GM19324 (cell line): ENCODE measurements around the gene TTC14.
"Not testable (repeated sequence)": the region's sequence is repeated elsewhere in the genome, so short reads cannot be mapped to it uniquely, and the experiment has no call there.

Source experiments
- ATAC-seq: cut with Tn5 transposase; IDR thresholded peaks from one replicate; pipeline ENCODE4 v1.9.1; 2021; ENCODE audit warnings: mild to moderate bottlenecking, moderate library complexity; ENCODE audit not compliant: unreplicated experiment, low FRiP score

The TTC14 gene, protein sequence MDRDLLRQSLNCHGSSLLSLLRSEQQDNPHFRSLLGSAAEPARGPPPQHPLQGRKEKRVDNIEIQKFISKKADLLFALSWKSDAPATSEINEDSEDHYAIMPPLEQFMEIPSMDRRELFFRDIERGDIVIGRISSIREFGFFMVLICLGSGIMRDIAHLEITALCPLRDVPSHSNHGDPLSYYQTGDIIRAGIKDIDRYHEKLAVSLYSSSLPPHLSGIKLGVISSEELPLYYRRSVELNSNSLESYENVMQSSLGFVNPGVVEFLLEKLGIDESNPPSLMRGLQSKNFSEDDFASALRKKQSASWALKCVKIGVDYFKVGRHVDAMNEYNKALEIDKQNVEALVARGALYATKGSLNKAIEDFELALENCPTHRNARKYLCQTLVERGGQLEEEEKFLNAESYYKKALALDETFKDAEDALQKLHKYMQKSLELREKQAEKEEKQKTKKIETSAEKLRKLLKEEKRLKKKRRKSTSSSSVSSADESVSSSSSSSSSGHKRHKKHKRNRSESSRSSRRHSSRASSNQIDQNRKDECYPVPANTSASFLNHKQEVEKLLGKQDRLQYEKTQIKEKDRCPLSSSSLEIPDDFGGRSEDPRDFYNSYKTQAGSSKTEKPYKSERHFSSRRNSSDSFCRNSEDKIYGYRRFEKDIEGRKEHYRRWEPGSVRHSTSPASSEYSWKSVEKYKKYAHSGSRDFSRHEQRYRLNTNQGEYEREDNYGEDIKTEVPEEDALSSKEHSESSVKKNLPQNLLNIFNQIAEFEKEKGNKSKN

GRCh38 chr3:180601688-180602666 lies at the start of gene TTC14:
TSS of gene TTC14 (plus strand) at chr3:180602163. CDS start at chr3:180602262, 99 bp downstream.
- peak; percentile 99 for ATAC-seq

DNA sequence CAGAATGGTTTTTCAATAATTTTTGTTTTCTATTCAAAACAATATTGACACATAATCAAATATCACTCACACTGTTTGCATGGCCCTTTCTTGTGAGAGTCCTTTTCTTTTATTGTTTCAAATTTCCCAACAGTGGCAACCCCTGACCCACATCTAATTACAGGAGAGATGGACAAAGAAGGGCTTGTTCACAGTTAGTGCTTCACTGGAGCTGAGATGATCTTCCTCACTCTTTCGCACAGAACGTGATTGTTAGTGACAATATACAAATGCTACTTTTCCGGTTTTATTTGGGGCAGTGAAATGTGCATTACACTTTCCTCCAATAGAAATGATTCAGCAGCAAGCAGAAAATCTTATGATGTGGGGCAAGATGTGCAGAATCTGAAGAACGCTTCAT lies 38.6 kb upstream of the TTC14 start:
- ATAC-seq, result no peak

DNA sequence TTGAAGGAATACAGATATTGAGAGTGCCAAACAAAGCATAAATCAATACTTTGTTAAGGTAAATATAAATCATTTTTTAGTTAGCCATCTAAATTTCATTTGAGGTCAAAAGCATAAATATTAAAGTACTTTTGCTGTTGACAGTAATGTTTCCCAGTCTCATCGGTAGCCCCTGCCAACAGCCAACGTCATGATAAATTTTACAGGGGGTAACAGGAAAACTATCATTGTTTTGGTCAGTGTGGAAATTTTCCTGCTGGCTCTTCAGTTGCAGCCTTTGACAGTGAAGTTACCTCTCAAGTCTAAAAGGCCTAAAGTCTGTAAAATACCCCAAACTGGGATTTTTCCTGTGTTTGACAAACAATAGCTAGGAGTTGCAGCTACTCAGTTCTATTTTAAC lies 37.3 kb upstream of the TTC14 start:
- no peak for ATAC-seq

DNA sequence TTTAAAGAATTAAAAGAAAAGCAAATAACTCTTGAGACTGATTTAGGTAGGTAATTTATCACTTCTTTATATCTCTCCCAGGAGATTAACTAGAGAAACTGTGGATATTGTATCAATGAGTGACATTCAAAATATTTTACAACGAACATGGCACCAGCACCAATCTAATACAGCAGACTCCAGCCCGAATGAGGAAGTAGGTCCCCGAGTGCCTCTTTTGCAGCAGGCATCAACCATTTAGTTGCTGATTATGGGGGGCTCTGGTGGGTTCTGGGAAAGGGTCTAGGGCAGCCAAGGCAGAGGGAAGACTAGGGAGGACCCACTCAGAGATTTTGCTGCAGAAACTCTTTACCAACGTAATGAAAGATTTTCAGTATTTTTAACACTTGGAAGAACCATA lies 31.7 kb upstream of the TTC14 start:
- ATAC-seq, result no peak

GRCh38 chr3:180571831-180572598 lies 29.9 kb upstream of the TTC14 start:
- ATAC-seq, result peak; percentile 88

DNA sequence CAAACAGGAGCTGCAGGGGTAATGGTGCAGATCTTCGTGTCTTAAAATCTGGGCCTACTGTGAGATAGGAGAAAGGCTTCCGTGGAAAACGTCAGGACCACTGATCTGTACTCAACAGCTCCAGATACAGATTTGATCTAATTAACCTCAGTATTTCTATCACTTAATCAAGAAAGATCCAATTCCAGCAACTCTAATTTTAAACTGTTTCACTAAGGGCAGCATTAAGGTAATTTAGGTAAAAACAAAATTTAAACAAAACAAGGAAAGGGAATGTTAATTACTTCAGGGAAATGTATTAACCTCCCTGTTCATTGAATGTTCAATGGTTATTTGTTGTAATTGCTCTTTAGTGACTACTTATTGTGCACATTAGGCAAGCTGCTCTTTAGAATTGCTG lies 26.4 kb upstream of the TTC14 start:
- ATAC-seq, result no peak

DNA sequence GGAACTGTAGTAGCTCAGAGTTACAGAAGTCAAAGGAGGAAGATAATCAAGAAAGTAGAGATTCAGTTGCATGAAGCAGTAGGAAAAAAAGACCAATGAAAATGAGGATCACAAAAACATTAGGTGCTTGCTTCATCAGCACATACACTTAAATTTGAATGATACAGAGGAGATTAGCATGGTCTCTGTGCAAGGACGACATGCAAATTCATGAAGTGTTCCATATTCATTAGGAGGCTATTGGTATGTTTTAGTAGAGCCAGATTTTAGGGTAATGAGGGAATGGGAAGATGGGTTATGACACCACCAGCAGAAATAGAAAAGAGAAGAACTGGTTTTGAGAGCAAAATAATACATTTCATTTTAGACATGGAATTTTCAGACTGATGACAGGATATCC lies 21.0 kb upstream of the TTC14 start:
- no peak for ATAC-seq

DNA sequence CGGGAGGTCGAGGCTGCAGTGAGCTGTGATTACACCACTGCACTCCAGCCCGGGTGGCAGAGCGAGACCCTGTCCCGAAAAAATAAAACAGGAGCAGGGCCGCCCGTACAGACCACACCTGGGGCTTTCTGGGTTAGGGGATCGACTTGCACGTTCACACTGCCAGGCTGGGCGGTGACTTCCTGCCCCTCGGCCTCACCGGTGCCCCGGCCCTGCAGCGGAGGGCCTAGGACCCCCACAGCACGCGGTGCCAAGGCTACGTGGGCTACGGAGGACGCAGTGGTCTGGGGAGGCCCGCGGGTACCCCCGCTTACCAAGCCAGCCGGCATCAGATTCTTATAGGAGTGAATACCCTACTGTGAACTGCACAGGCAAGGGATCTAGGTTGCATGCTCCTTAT lies 11.6 kb upstream of the TTC14 start:
- no peak for ATAC-seq

DNA sequence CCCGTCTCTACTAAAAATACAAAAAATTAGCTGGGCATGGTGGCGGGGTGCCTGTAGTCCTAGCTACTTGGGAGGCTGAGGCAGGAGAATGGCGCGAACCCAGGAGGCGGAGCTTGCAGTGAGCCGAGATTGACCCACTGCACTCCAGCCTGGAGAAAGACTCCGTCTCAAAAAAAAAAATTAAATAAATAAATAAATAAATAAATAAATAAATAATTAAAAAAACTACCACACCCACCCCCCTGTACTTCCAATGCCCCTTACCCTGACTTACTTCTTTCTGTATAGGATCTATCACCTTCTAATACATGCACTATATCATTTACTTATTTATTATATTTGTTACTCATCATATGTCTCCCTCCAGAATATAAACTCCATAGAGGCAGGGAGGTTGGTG lies 8.3 kb upstream of the TTC14 start:
- not testable (repeated sequence) for ATAC-seq

GRCh38 chr3:180594631-180595558 lies 7.1 kb upstream of the TTC14 start:
- peak; percentile 49 for ATAC-seq

GRCh38 chr3:180595559-180595935 lies 6.4 kb upstream of the TTC14 start:
- no peak for ATAC-seq

- no peak for ATAC-seq
Measured at GRCh38 chr3:180600473-180600872, 1.5 kb upstream of the TTC14 start.

GRCh38 chr3:180611006-180611405 lies 9.0 kb downstream of the TTC14 start:
- ATAC-seq, result no peak

GRCh38 chr3:180612364-180612763 lies 10.4 kb downstream of the TTC14 start:
- ATAC-seq, result no peak

DNA sequence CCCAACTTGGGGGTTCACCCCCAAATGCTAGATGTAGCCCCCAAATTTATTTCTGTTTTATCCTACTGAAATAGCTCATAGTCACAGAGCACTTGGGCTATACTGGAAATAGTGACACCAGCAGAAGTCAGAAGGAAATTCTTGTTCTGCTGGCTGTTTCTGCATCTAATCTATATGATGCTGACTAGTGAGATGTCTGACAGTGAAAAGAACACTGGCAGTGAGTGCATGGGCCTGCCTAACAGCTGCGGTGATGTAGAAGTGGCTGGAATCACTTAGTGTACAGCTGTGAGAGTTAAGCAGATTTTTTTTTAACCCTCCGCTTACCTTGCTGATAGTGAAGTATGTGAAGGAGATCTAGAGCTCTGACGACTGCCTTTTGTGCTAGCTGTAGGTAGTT lies 14.0 kb downstream of the TTC14 start:
- ATAC-seq, result no peak

- ATAC-seq, result no peak
Measured at GRCh38 chr3:180617049-180617448, 15.1 kb downstream of the TTC14 start.

GRCh38 chr3:180618563-180618962 lies 16.6 kb downstream of the TTC14 start:
- ATAC-seq, result not testable (repeated sequence)

- ATAC-seq, result no peak
Measured at GRCh38 chr3:180619723-180620122, 17.8 kb downstream of the TTC14 start.

- ATAC-seq, result no peak
Measured at GRCh38 chr3:180624714-180625113, 22.8 kb downstream of the TTC14 start.
